Endothelial cell of umbilical vein (primary cell): ENCODE data around the gene EXOSC5. TPM values are rescaled to one million over a fixed set of nuclear protein-coding genes. Genes with fewer than 3 reads are reported as not detected.

Experiments used
- BruUV-seq: library from RNA; stranded (reverse); fragments of 400-500 nt; replicated peaks from 2 replicates; lab custom pipeline; 2021; lab: Mats Ljungman, UMichigan
- CTCF ChIA-PET: fragments of 300-600, 350-600 bp; sonication (Branson Sonifier 250); formaldehyde crosslinking; loops from one replicate; lab custom pipeline; 2021; ENCODE audit warnings: antibody characterized with exemption, inconsistent platforms; lab: Charles Lee
- POLR2A ChIA-PET: fragments of 300-600, 350-600 bp; sonication (Branson Sonifier 250); formaldehyde crosslinking; loops from one replicate; lab custom pipeline; 2021; ENCODE audit warnings: antibody characterized with exemption, inconsistent platforms; lab: Charles Lee
- DNase-seq: peaks from one replicate; pipeline ENCODE4 v3.0.0-alpha.2; 2011; ENCODE audit warnings: low read depth, low spot score
- FAIRE-seq: peaks from 2 replicates; lab custom pipeline; 2011; peaks lifted over from hg19 to GRCh38; lab: Jason Lieb, UNC
- H2AFZ ChIP-seq: 2 replicates; pipeline ENCODE4 v1.6.0; 2012; ENCODE audit warnings: low read depth, low read length, control low read depth, inconsistent platforms
- H3K27ac ChIP-seq: 2 replicates; pipeline ENCODE4 v1.5.1; 2011; ENCODE audit warnings: low read depth, mild to moderate bottlenecking, control low read depth, low read length, moderate library complexity; ENCODE audit not compliant: insufficient read depth
- H3K27me3 ChIP-seq, 2 experiments: 2 replicates each; pipeline versions ENCODE4 v1.6.0 to v1.6.1; 2011; ENCODE audit warnings: low read length in 2 of 2, mixed read lengths in 1 of 2; ENCODE audit not compliant: control insufficient read depth in 2 of 2, insufficient read depth in 2 of 2
- H3K36me3 ChIP-seq, 2 experiments: 2 replicates in 1 of 2; 3 replicates in 1 of 2; pipeline ENCODE4 v1.5.1; 2011; ENCODE audit warnings: low read length in 2 of 2, mild to moderate bottlenecking in 1 of 2, moderate library complexity in 1 of 2; ENCODE audit not compliant: control insufficient read depth in 2 of 2, insufficient read depth in 2 of 2; ENCODE audit errors: extremely low read depth in 1 of 2
- H3K4me1 ChIP-seq: 3 replicates; pipeline ENCODE4 v1.5.1; 2011; ENCODE audit warnings: mild to moderate bottlenecking, low read length; ENCODE audit not compliant: control insufficient read depth, insufficient read depth; ENCODE audit errors: extremely low read depth
- H3K4me2 ChIP-seq: 2 replicates; pipeline ENCODE4 v1.6.1; 2011; ENCODE audit warnings: low read length, control low read depth, mixed read lengths; ENCODE audit not compliant: insufficient read depth
- H3K4me3 ChIP-seq, 3 experiments: fragments of 200-600 bp in 1 of 3; sonication (generic), shearing (Covaris generic) in 1 of 3; replicated peaks in 1 of 3; 2 replicates each; pipeline ENCODE4 v1.5.1; 2011 to 2016; ENCODE audit warnings: control low read depth in 3 of 3, low read length in 3 of 3, mild to moderate bottlenecking in 2 of 3, inconsistent platforms in 1 of 3, low read depth in 1 of 3, moderate library complexity in 1 of 3; ENCODE audit not compliant: insufficient read depth in 1 of 3
- H3K79me2 ChIP-seq: 2 replicates; pipeline ENCODE4 v1.6.0; 2012; ENCODE audit warnings: low read length, inconsistent platforms; ENCODE audit not compliant: control insufficient read depth, insufficient read depth
- H3K9ac ChIP-seq: replicated peaks from 2 replicates; pipeline ENCODE3; 2011; ENCODE audit warnings: low read length, control low read depth; ENCODE audit not compliant: insufficient read depth; ENCODE audit errors: extremely low read depth
- H3K9me1 ChIP-seq: replicated peaks from 3 replicates; pipeline ENCODE4 v1.6.0; 2011; ENCODE audit warnings: mild to moderate bottlenecking, low read length; ENCODE audit not compliant: control insufficient read depth, insufficient read depth; ENCODE audit errors: extremely low read depth
- H3K9me3 ChIP-seq: replicated peaks from 2 replicates; pipeline ENCODE4 v1.5.1; 2012; ENCODE audit warnings: low read length, inconsistent platforms; ENCODE audit not compliant: control insufficient read depth, insufficient read depth
- H4K20me1 ChIP-seq: replicated peaks from 2 replicates; pipeline ENCODE3; 2011; ENCODE audit warnings: mild to moderate bottlenecking, low read length; ENCODE audit not compliant: control insufficient read depth, insufficient read depth; ENCODE audit errors: extremely low read depth
- EZH2 ChIP-seq: IDR thresholded peaks from 2 replicates; pipeline ENCODE4 v1.6.1; 2012; ENCODE audit warnings: borderline replicate concordance, low read depth, mild to moderate bottlenecking, moderate library complexity, low read length, inconsistent platforms; ENCODE audit not compliant: severe bottlenecking
- FOS ChIP-seq: IDR thresholded peaks from 2 replicates; pipeline ENCODE4 v1.6.1; 2011; ENCODE audit warnings: mild to moderate bottlenecking, low read length, moderate library complexity, borderline replicate concordance; ENCODE audit not compliant: insufficient read depth
- GATA2 ChIP-seq: IDR thresholded peaks from 2 replicates; pipeline ENCODE4 v1.7.0; 2011; ENCODE audit warnings: low read depth, mild to moderate bottlenecking, moderate library complexity, mixed read lengths, low read length; ENCODE audit not compliant: insufficient read length, insufficient read depth
- JUN ChIP-seq: IDR thresholded peaks from 2 replicates; pipeline ENCODE4 v1.6.1; 2011; ENCODE audit warnings: borderline replicate concordance, low read depth; ENCODE audit not compliant: insufficient read length, insufficient read depth
- MYC ChIP-seq: IDR thresholded peaks from one replicate; pipeline ENCODE4 v1.6.1; 2011; ENCODE audit warnings: mild to moderate bottlenecking, low read depth, low read length
- POLR2A ChIP-seq: IDR thresholded peaks from 2 replicates; pipeline ENCODE4 v1.6.1; 2012; ENCODE audit warnings: low read depth, mild to moderate bottlenecking, control low read depth, low read length
- POLR2AphosphoS5 ChIP-seq: IDR thresholded peaks from 2 replicates; pipeline ENCODE4 v1.6.1; 2012; ENCODE audit warnings: low read depth, mild to moderate bottlenecking, control low read depth, low read length, moderate library complexity; ENCODE audit not compliant: insufficient read depth
- dilution Hi-C: fragments of 300-500 bp; cut with MboI; formaldehyde crosslinking; loops from one replicate; pipeline ENCODE4 v1.15.0; 2019; ENCODE audit warnings: low sequenced_read_pairs; ENCODE audit not compliant: extremely low pct_ligation_motif_present
- intact Hi-C: fragments of 100-400 bp; cut with micrococcal nuclease; formaldehyde crosslinking; loops from one replicate; pipeline ENCODE4 v1.10.0; 2022
- polyA plus RNA-seq, 4 experiments: library from polyadenylated mRNA; depleted of rRNA in 3 of 4; stranded (reverse) in 3 of 4; unstranded in 1 of 4; fragments of >200 nt; gene quantifications; 2 replicates each; pipeline versions ENCODE4 v1.2.1 to v1.2.3, GENCODE V29; 2011 to 2012; ENCODE audit warnings: missing spikeins in 1 of 4
- total RNA-seq: library from RNA; stranded (reverse); gene quantifications from 2 replicates; pipeline ENCODE4 v1.2.3, GENCODE V29; 2021
- TF ChIP-seq, protein P1 (sequence below), 2 donors: IDR thresholded peaks; 1 replicate in 1 of 2; 2 replicates in 1 of 2; pipeline ENCODE4 v1.5.1; 2011; ENCODE audit warnings: low read length in 2 of 2, mild to moderate bottlenecking in 2 of 2, moderate library complexity in 2 of 2, control low read depth in 1 of 2, inconsistent platforms in 1 of 2, low read depth in 1 of 2; ENCODE audit not compliant: insufficient read depth in 1 of 2; ENCODE audit errors: extremely low read depth in 1 of 2
- TF ChIP-seq, protein P2 (sequence below): IDR thresholded peaks from 2 replicates; pipeline ENCODE4 v1.6.1; 2011; ENCODE audit not compliant: insufficient read depth, insufficient read length

EXOSC5 gene
- total and polyA plus RNA-seq, 2 donors (not counting 3 experiments of a cell fraction or from before 2014, with no cell fraction given): 14.0 to 20.9 TPM

DNA sequence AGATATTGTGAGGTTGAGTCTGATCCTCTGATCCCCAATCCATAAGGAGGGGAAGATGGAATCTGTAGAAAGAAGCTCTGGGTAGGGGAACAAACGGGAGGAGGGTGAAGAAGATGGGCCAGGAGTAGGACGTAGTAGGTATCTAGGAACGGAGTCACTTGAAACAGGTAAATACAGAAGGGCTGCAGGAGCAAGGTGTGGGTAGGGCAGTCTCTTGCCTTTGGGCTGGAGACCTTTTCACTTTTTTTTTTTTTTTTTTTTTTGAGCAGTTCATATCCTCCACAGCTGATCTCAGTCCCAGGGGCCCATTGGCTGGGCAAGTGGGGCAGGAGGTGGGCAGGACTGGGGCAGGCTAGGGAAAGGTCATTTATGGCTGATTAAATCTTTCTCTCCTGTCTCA is 1.9 kb upstream of the EXOSC5 start:
- Histone ChIP-seq H3K9me3 (no peaks in the 10 kb centered on the region), H3K4me1 (peaks cover 40% of the 10 kb centered on the region), H2AFZ (no peak overlapping the region), H3K27ac (no peak overlapping the region), H3K79me2 (peaks cover 6% of the 10 kb centered on the region), H4K20me1 (no peaks in the 10 kb centered on the region), H3K27me3 (no peaks in the 10 kb centered on the region), H3K36me3 (peaks cover 0 to 2% of the 10 kb centered on the region in 2 experiments), H3K4me2 (peak overlapping the region; percentile 72), H3K9ac (no peak overlapping the region), H3K4me3 (no peak overlapping the region), H3K9me1 (no peaks in the 10 kb centered on the region)
- FAIRE-seq (no peak), DNase-seq (no peak)
- BruUV-seq: no TSS peak
- ChIA-PET CTCF (interaction anchor here (1.0 kb wide), 1 partner anchor 46 kb away, joined by 3 read pairs; no protein-coding TSS in a partner anchor), POLR2A (no interaction called here)
- intact Hi-C loops: no loop called here
- dilution Hi-C loops: no loop called here
- TF ChIP-seq POLR2A (no peak), EZH2 (no peak), JUN (no peak)

DNA sequence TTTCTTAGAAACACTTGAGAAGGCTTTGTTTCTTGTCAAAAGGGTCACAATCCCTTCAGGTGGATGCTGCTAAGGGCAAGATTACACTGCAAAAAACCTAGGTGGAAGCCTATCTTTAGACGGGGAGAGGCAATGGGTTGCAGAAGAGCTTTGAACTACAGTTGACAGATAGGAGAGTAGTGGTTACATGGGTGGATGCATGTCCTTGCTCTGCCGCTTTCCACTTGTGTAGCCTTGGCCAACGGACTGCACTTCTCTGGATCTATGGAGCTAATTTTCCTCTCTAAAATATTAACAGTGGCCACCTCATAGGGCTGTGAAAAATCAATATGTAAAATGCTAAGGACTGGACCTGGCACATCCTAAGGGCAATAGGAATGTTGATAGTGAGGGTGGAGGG is 1.4 kb upstream of the EXOSC5 start:
- H4K20me1 ChIP-seq: no peaks in the 10 kb centered on the region
- intact Hi-C loops (no loop called here), dilution Hi-C loops (no loop called here)
- H3K9ac ChIP-seq: peak overlapping the region; percentile 94
- ChIA-PET CTCF (interaction anchor here (1.0 kb wide), 1 partner anchor 45 kb away, joined by 3 read pairs; no protein-coding TSS in a partner anchor), POLR2A (interaction anchor here (0.6 kb wide), 1 partner anchor 33 kb away, joined by 3 read pairs; no protein-coding TSS in a partner anchor)
- H3K27me3 ChIP-seq: no peaks in the 10 kb centered on the region
- H3K9me3 ChIP-seq: no peaks in the 10 kb centered on the region
- no TSS peak for BruUV-seq
- H3K4me2 ChIP-seq: peak overlapping the region; percentile 72
- peaks cover 0 to 2% of the 10 kb centered on the region in 2 experiments for H3K36me3 ChIP-seq
- no peak overlapping the region for H3K27ac ChIP-seq
- H3K4me1 ChIP-seq: peaks cover 39% of the 10 kb centered on the region
- H3K4me3 ChIP-seq: peak overlapping the region; percentile 79 to 95 (median 81)
- FAIRE-seq (no peak), DNase-seq (no peak)
- TF ChIP-seq POLR2AphosphoS5 (no peak), MYC (no peak), POLR2A (no peak), GATA2 (no peak), JUN (no peak), FOS (no peak), EZH2 (no peak)
- TF ChIP-seq, protein P1, sequence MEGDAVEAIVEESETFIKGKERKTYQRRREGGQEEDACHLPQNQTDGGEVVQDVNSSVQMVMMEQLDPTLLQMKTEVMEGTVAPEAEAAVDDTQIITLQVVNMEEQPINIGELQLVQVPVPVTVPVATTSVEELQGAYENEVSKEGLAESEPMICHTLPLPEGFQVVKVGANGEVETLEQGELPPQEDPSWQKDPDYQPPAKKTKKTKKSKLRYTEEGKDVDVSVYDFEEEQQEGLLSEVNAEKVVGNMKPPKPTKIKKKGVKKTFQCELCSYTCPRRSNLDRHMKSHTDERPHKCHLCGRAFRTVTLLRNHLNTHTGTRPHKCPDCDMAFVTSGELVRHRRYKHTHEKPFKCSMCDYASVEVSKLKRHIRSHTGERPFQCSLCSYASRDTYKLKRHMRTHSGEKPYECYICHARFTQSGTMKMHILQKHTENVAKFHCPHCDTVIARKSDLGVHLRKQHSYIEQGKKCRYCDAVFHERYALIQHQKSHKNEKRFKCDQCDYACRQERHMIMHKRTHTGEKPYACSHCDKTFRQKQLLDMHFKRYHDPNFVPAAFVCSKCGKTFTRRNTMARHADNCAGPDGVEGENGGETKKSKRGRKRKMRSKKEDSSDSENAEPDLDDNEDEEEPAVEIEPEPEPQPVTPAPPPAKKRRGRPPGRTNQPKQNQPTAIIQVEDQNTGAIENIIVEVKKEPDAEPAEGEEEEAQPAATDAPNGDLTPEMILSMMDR (IDR thresholded peaks at IDR 0.05; ENCODE audit: extremely low read depth in 1 of 2, insufficient read depth in 1 of 2, low read depth in 1 of 2, low read length in 2 of 2): no peak
- TF ChIP-seq, protein P2, sequence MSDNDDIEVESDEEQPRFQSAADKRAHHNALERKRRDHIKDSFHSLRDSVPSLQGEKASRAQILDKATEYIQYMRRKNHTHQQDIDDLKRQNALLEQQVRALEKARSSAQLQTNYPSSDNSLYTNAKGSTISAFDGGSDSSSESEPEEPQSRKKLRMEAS: no peak
- H3K79me2 ChIP-seq: peaks cover 6% of the 10 kb centered on the region
- no peak overlapping the region for H2AFZ ChIP-seq
- no peaks in the 10 kb centered on the region for H3K9me1 ChIP-seq
